Measurements from ENCODE around the gene CMTM5.

DNA sequence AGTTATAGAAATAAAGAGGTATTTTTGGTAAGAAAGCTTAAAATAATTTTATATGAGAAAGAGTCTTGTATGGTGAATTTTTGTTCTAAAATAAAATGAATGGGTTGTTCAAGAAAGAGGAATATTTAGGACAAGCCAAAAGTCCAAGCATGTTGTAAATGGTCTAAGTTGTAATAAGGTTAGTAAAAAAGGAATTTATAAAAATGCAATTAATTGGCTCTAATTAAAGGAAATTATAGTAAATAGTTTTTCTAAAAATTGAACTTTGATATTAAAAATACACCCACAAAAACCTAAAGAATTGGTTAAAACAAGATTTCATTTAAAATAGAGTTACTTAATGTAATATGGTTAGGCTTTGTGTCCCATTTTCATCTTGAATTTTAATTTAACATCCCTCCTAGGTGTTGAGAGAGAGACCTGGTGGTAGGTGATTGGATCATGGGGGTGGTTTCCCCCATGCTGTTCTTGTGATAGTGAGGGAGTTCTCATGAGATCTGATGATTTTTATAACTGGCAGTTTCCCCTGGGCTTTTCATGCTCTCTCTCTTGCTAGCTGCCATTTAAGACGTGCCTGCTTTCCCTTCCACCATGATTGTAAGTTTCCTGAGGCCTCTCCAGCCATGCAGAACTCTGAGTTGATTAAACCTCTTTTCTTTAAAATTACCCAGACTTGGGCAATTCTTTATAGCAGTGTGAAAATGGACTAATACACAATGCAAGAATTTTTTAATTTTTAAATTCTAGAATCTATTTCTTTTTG lies 37.2 kb upstream of the CMTM5 start:
- TF ChIP-seq, protein P1, sequence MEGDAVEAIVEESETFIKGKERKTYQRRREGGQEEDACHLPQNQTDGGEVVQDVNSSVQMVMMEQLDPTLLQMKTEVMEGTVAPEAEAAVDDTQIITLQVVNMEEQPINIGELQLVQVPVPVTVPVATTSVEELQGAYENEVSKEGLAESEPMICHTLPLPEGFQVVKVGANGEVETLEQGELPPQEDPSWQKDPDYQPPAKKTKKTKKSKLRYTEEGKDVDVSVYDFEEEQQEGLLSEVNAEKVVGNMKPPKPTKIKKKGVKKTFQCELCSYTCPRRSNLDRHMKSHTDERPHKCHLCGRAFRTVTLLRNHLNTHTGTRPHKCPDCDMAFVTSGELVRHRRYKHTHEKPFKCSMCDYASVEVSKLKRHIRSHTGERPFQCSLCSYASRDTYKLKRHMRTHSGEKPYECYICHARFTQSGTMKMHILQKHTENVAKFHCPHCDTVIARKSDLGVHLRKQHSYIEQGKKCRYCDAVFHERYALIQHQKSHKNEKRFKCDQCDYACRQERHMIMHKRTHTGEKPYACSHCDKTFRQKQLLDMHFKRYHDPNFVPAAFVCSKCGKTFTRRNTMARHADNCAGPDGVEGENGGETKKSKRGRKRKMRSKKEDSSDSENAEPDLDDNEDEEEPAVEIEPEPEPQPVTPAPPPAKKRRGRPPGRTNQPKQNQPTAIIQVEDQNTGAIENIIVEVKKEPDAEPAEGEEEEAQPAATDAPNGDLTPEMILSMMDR (IDR thresholded peaks at IDR 0.05; ENCODE audit: borderline replicate concordance, extremely low read depth, low read length, poor library complexity, severe bottlenecking), result no peak
- TF ChIP-seq EZH2 (IDR thresholded peaks at IDR 0.05; ENCODE audit: borderline replicate concordance, low read depth, low read length, severe bottlenecking), result no peak

Measured in DND-41 (cell line).